Putamen (tissue), 1 donor: Measurements from ENCODE around the gene SH3PXD2A.
A peak's percentile ranks its signal among the peaks of the same experiment; 100 is the strongest.

Source experiments
- DNase-seq: peaks from one replicate; pipeline ENCODE4 v3.0.0-alpha.2; 2016; ENCODE audit warnings: low spot score

SH3PXD2A gene

DNA sequence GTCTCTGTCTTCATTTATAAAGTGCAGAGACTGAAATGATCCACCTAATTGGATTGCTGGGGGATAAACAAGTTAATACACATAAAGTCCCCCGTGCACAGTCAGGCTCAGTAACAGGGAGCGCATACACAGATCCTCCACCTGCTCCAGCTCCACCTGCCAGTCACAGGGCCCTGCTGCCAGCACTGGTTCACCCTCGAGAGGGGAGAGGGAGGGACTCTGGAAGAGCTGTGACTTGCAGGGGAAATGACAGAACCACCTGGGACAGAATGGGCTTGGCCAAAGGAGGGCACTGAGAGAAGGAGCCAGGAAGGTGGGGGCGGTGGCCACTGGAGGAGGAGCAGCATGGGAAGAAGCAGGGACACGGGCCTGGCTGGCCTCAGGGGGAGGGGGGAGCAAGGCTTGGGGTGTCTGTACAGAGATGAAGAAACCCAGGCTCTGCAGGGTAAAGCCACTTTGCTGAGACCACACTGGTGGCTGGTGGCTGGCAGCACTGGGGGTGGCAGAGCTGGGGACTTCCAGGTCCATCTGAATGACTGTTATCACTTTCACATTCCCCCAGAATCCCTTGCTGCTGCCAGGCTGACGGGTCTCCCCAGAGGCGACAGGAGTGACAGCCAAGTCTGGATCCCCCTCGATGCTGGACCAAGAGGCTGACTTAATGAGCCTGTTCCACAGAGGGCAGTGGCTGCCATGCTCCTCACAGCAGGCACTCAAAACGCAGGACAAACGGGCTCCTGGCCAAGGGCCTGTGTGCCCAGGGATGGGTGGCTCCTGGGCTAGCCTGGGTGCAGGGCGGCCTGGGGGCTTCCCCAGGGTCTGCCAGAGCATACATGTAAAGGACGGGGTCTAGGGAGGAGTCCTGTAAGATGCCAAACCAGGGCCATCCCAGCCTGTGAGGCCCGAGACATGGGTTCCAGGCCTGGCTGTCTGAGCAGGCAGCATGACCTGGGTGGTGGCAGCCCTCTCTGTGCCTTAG lies 151.1 kb downstream of the SH3PXD2A start:
- DNase-seq = no peak

DNA sequence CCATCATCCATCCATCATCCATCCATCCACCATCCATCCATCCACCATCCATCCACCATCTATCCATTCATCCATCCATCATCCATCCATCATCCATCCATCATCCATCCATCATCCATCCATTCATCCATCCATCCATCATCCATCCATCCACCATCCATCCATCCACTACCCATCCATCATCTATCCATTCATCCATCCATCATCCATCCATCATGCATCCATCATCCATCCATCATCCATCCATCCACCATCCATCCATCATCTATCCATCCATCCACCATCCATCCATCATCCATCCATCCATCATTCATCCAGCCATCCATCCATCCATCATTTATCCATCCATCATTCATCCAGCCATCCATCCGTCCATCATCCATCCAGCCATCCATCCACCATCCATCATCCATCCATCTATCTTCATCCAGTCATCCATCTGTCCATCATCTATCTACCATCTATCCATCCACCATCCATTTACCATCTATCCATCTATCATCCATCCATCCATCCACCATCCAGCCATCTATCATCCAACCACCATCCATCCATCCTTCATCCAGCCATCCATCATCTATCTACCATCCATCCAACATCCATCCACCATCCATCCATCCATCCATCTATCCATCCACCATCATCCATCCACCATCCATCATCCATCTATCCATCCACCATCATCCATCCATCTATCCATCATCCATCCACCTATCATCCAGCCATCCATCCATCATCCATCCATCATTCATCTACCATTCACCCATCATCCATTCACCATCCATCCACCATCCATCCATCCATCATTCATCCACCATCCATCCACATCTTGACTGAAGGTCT lies 153.8 kb downstream of the SH3PXD2A start:
- no peak for DNase-seq

DNA sequence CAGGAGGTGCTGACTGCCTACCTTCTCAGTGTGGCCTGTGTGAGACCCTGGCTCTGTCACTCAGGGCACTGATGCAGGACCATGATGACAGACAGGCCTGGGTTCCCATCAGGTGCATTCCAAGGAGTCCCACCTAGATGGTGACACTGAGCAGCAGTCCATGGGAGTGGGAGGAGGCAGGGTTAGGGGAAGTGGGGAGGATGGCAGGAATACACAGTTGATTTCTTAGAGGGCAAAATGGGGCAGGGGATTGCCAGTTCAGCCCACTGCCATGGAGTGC lies 155.0 kb downstream of the SH3PXD2A start:
- no peak for DNase-seq

DNA sequence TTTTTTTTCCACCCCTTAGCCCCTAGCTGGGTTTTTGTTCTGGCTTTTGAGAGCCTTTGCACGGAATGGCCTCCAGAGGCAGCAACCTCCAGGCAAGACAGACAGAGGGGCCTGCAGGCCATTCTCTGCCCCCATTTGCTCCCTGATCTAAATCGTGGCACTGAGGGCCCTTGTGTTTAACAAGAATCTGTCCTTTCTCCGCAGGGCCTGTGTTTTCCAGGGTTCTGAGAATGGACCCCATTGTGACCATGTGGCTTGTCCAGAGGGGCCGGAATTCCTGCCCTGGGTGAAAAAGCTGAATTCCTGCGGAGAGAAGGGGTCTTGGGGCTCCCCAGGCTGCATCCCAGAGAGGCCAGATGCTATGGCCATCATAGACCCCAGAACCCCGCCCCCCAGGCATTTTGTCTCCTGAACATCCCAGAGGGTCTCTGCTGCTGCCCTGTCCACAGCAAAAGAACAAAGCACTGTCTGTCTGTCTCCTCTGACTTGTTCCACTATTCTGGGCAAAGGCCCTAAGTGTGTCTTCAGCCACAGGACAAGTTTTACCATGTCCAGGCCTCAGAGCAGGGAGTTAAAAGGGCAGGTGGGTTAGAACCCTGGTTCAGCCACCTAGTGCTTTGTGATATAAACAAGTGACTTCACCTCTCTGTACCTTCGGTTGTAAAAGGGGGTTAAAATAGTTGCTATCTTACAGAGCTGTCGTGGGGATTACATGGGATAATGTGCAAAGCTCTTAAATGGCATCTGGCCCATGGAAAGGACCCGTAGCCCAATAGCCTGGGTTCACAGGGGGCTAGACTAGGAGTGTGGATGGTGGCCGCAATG lies 155.6 kb downstream of the SH3PXD2A start:
- DNase-seq = peak; percentile 82

DNA sequence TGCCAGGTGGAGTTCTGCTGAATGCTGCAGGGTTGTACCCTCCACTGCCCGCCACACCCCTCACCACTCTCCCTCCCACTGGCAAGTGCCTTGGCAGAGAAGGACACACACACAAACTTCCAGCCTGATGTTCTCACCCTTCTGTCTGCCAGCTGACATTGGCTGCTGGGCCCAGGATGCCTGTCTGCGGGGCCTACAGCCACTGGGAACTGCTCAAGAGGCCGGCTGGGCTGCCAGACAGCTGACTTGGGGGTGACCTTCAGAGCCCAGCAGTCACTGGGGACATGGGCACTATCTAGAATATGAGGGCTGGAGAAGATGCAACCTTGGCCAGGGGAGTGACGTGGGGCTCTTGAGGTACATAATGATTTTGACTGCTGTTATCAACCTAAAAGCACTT lies 157.1 kb downstream of the SH3PXD2A start:
- DNase-seq = no peak

DNA sequence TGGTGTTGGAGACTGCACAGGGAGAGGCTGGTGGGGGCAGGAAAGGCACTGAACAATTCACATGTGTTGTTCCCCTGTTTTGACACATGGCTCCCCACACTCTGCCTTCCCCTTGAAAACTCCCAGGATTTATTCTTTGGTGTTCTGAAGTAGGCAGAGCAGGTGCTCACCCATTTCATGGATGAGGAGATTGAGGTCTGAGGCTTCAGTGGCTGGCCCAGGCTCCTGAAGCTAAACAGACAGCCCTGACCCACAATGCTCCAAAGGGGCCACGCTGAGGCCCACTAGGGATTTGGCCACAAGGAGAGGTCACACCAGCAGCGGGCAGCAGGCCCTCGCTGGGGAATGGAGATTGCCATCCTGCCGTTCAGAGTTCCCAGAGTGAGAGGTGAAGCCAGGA lies 157.6 kb downstream of the SH3PXD2A start:
- DNase-seq = no peak

DNA sequence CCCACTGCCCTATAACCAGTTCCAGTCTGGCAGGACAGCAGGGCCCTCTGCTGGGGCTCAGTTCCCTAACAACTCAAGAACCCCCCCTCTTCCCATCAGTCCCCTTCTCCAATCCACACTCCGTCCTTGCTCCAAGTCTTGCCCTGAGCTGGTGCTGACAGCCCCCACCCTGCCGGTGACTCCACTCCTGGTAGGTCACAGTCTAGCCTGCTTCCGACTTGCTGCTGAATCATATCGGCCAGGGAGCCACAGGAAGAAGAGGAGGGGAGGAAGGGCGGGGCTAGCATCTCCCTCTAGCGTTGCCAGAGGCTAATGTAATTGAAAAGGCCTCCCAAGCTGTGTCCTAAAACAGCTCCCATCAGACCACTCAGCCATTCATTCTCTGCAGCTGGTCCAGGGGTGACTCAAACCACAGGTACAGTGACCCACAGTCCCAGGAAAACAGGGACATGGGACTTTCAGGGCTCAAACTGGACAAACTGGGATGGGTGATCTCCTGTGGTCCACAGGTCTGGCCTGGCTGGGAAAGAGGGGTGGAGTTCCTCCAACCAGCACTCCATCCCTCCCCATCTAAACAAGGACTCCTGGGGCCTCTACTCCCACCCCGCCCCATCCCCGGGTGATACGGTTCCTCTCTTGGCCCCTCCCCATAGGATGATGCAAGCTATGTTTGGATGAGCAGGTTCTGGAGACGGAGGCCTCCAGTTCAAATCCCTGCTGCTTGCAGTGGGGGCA lies 158.8 kb downstream of the SH3PXD2A start:
- DNase-seq = no peak

DNA sequence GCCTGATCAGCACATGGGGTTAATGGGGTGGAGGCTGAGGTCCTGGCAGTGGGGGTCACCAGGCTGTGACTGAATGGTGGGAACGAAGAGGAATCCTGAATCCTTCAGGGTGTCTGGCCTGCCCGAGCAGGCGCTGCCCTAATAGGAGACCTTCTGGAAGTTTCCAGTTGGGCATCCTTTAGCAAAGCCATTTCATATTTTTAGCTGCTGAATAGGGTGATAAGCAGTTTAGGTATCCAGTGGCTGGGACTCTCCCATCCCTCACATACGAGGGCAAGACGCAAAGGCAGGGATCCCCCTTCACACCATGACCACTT lies 159.3 kb downstream of the SH3PXD2A start:
- DNase-seq = no peak

DNA sequence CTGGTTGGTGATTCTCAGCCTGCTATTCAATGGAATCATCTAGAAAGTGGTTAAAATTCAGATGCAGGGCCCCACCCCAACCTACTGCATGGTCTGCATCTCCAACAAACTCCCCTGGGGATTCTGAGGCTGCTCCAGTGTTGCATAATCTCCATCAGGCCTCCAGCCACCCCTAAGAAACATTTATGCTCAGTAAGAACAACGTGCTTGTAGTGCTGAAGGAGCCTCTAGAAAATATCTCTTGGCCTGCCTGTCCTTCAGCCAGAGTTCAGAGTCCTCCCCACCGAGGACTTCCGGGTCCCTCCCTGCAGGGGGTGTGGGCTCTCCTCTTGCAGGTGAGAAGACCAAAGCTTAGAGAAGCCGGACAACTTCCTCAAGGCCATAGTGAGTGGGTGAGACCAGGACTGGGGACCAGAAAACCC lies 159.8 kb downstream of the SH3PXD2A start:
- no peak for DNase-seq

DNA sequence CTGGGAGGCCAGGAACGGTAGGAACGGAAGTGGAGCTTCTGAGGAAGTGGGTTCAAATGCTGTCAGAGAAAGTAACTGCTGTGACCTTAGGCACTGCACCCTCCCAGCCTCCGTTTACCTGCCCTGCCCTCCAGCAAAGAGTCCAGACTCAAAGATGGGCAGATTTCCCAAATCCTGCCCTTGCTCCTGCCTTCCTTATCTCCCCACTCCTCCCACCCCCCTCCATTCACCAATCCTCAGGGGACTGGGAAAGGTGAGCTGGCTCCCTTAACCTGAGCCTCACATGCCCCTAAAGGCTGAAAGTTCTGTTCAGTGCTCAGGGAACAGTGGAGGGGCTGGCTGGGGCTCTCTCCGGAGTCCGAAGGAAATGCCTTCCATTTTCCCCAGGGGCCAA lies 161.6 kb downstream of the SH3PXD2A start:
- no peak for DNase-seq

DNA sequence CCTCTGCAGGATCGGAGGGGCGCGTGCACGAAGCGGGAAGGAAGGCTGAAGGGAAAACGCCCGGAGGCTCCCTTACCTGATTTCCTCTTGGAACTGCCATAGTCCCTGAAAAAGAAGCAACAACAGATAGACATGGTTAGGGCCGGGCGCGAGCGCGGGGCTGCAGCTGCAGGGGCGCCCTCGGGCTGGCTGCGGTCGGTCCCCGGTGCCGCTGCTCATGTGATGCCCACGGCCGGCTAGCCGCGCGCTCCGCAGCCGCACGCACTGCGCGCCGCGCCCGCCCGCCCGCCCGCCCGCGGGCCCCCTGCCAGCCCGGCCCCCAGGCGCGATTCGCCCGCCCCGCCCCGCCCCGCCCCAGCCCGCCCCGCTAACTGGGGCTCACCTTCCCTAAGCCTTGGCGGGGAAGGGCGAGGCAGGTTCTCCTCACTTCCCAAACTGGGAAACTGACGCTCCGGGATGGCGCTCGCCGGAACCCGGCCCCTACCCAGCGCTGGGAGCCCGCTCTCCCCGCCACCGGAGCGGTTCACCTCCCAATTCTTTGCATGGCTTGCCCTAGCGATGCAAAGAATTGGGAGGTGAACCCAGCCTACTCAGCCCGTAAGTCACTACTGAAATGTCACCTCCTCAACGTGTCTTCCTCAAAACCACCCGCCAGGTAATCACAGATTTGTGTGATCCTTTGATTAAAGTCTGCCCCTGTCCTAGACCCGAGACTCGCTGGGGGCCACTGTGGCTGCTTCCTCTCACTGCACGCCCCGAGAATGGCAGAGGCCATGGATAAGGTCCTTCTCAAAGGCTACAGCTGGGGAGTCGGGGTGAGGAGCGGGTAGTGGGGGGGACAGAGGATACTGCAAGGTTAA lies 162.2 kb downstream of the SH3PXD2A start:
- DNase-seq = no peak

DNA sequence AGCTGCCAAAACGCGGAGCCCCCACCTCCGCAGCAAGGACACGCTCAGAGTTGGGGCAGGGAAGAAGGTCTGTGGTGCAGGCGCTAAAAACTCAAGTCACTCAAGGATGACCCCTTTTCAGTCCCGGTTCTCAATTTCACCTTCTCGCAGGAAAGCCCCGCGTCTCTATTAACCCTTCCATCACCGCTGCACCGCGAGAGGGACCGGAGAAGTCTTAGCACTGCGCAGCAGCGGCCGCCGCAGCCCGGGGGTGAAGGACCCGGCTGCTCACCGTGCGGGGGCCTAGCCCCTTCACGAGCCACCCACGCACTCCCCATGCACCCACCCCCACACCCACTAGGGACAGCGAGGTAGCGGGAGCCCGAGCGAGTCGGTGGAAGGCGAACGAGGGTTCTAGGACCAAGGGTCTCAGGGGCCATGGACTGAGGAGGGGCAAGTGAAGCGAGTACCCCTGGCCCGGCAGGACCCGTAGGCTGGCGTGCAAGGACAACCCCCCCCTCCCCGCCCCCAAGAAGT lies 162.9 kb downstream of the SH3PXD2A start:
- DNase-seq = no peak

DNA sequence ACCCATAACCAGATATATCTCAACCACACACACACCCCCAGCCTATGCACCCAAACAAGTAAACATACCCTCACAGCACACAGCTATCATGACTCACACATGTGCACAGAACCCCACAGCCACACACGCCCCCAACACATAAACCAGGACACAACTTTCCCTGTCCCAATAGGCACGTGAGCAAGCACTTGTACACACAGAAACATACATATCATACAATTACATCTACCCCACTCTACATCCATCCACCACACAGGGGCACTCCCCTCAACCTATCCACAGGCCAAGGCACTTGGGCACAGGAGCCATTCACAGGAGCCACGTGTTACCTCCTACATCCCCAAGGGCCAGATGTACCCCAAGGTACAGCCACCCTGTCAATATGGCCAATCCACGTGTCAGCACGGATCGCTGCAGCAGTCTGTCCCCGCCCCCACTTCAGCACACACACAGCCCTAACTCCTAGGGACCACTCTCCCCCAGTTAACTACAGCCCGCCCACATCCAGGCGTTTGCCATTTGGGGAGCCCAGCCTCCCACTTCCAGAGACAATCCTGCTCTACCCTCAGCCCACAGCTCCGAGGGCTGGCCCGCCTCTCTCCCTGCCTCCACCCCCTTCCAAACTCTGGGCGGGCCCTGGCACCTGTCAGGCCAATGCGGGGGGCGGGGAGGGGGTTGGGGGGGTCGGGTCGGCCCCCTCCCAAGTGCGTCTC lies 163.5 kb downstream of the SH3PXD2A start:
- DNase-seq = no peak

DNA sequence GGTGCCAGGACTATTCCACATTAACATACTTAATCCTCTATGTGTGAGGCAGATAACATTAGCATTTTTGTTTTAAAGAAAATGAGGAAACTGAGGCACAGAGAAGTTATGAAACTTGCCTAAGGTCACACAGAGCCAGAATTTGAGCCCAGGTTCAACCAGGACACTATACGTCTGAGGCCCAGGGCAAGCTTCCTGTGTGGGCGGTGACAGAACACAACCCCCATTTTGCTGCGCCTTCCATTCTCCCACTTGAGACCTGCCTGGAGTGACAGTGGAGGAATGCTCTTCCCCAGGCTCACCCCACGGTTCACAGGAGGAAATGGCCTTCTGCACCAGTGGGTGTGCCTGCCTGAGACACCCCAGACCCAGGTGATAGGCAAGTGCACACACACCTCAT lies 164.1 kb downstream of the SH3PXD2A start:
- no peak for DNase-seq

DNA sequence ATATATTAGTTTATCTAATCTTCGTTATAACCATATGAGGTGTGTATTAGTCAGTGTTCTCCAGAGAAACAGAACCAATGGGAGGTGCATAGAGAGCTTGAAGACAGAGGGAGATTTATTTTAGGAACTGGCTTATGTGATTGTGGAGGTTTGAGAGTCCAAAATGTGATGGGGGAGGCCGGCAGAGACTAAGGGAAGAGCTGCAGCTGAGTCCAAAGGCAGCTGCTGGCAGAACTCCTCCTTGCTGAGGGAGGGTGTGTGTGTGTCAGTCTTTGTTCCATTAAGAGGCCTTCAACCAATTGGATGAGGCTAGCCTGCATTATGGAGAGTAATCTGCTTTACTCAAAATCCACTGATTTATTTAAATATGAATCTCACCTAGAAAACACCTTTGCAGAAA lies 165.1 kb downstream of the SH3PXD2A start:
- peak; percentile 81 for DNase-seq

DNA sequence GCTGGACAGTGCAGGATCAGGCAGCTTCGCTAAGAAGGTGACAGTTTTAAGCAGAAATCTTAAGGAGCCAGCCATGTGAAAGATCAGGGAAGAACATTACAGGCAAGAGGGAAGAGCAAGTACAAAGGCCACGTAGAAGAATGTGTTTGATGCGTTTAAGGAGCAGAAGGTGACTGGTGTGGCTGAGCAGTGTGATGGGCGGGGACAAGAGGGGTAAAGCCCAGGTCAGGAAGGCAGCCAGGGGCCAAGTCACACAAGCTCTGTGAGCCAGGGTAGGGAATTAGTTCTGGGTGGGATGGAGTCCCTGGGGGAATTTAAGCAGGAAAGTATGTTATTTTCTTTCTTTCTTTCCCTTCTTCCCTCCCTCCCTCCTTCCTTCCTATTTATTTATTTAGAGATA lies 166.9 kb downstream of the SH3PXD2A start:
- DNase-seq = no peak

DNA sequence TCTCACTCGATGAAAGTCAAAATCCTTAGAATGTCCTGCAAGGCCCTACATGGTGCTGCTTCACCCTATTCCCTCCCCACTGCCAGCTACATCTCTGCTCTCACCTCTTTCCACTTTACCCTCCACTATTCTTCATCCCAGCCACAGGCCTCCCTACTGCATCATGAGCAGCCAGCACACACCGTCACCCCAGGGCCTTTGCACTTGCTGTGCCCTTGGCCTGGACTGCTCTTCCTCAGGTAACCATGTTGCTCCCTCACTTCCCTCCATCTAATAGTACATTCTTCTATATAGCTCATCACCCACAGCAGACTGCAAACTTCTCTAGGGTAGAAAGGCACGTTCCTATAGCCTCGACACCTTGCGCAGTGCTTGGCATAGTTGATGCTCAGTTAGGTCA lies 167.7 kb downstream of the SH3PXD2A start:
- no peak for DNase-seq

DNA sequence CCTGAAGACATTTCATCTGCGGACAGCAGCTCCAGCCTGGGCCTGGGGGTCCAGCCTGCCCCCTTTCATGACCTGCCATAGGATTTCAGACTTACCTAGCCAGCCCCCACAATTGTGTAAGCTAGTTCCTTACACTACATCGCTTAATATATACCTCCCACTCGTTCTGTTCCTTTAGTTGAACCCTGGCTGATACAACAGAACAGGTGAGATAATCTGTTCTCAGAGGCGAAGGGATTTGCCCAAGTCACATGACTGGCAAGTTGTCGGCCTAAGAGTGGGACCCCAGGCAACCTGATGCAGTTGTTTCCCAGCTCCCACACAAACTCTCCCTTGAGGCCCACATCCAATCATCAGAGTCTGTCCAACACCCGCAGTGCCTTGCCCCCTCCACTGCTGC lies 168.2 kb downstream of the SH3PXD2A start:
- DNase-seq = no peak

DNA sequence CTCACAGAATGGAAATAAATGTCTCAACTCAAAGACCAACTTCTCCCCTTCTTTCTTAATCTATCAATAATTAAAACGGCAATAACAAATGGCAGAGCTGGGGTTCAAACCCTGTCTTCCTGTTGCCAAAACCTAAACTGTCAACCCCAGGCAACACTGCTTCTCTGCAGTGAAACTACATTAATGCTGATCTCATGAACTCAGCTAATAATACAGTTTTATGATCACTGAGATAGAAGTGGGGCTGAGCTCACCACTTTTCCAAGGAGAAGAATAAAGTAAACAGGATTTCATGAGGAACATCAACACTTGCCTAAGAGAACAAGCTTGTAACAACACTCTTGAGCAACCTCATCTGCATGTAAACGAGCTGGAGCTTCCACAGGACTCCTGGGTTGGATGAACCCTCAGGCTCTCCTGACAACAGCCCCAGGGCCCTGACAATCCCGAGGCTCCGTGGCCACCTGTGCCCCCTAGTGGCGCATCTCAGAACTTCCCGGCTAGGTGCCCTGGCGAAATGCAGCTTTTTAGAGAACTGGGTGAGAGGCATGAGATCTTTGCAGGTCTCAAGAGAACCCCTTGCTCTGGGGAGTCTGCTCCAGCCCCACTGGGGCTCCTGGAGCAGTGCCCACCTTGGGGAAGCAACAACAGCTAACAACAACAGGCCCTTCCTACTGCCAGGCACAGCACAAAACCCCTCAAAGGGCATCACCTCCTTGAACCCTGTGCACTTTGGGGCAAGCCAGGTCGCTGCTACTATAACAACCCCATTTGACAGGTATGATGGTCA lies 169.3 kb downstream of the SH3PXD2A start:
- DNase-seq = peak; percentile 71
